ENCODE results near the gene TSPAN32. TPM values are rescaled to one million over a fixed set of nuclear protein-coding genes. Genes with fewer than 3 reads are reported as not detected.

TSPAN32 gene
- total RNA-seq, 2 experiments from 2014 or later, result 0.69 to 2.0 TPM

DNA sequence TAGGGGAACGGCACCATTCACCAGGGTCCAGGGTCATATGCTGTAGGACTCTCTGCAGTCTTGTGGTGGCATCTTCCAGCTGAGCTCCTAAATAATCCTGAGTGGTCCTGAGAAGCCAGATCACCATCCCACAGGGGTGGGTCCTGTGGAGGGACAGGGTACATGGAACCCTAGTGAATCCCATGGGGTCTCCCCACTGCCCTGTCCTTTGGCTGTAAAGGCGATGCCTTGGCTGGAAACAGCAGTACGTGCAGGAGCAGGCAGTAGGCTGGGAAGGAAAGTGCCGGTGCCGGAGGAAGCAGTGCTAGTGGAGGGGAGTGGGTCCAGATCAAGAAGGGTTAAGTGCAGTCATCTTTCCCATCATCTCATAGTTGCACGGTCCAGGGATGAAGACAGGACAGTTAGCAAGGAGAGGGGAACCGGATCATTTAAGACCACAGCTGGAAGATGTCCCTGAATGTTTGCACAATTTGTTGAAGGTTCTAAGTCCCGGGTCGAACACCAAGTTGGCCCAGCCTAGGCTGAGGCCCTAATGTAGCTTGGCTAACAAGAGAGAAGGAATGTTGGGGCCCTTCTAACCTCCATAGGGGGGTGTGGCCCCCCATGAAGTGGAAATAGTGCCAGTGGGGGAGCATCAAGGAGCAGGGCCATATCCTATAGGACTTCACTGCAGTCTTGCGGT, 18.1 kb downstream of the TSPAN32 start:
- Histone ChIP-seq H3K79me2 (ENCODE audit: insufficient read depth, low read depth, low read length) (no peaks in the 10 kb centered on the region), H4K20me1 (ENCODE audit: insufficient read depth, low read length) (no peaks in the 10 kb centered on the region), H3K36me3 (ENCODE audit: insufficient read depth, low read length) (no peaks in the 10 kb centered on the region), H3K9me3 (ENCODE audit: low read length) (no peaks in the 10 kb centered on the region), H3K9me2 (ENCODE audit: insufficient read depth, low read length) (no peaks in the 10 kb centered on the region), H3K27ac (ENCODE audit: low read depth, low read length, poor library complexity, severe bottlenecking) (no peak overlapping the region), H3K4me2 (ENCODE audit: low read length) (no peak overlapping the region), H3K4me1 (ENCODE audit: insufficient read depth, low read length, poor library complexity, severe bottlenecking) (no peaks in the 10 kb centered on the region), H3K4me3 (ENCODE audit: low read depth, low read length, poor library complexity, severe bottlenecking) (no peak overlapping the region), H2AFZ (ENCODE audit: low read length) (no peak overlapping the region)
- DNase-seq (ENCODE audit: low spot score), result no peak
- POLR2A ChIA-PET, result no interaction called here
- intact Hi-C loops (cut with micrococcal nuclease; ENCODE audit: unreplicated experiment), result no loop called here
- BruUV-seq (replicated peaks), result no TSS peak
- no peak for TF ChIP-seq CTCF (conservative IDR thresholded peaks at IDR 0.05; ENCODE audit: low read length)
- no peak for TF ChIP-seq EZH2phosphoT487 (IDR thresholded peaks at IDR 0.05; ENCODE audit: borderline replicate concordance, low read depth, low read length)
- CTCF ChIA-PET (ENCODE audit: unreplicated experiment), result interaction anchor here (0.5 to 0.6 kb wide), 2 partner anchors 71 to 111 kb away, joined by 3 to 8 read pairs; no protein-coding TSS in a partner anchor

DNA sequence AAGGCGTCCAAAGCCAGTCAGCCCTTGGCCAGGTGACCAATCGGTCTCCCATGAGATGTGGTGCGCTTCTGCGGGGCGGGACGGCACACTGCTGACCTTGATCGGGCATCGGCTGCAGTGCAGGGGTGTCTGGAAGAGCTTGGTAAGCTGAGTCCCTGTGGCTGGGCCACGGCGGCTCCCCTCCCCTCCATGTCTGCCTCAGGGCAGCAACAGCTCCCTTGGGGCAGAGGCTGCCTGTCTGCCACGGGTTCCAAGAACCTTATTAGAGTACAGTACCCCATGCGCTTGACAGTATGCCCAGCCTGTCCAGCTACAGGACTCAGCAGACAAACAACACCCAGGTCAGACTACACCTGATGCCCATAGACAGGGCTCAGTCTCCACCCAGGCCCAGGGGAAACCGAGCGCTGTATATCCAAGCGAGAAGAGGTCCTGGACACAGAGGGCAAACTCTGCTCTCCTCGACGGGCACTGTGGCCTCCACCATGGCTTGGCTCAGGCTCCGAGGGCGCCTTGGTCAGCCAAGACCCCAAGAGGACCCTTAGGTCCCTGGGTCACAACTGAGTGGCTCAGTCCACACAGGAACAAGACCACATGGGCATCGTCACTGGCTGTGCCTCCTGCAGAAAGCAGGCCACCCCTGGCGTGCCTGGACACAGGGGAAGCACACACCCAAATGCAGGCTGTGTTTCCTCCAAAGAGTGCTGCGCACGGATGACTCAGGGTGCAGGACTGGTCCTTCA, 18.9 kb downstream of the TSPAN32 start:
- no peaks in the 10 kb centered on the region for H3K79me2 ChIP-seq (ENCODE audit: insufficient read depth, low read depth, low read length)
- no peaks in the 10 kb centered on the region for H3K9me2 ChIP-seq (ENCODE audit: insufficient read depth, low read length)
- intact Hi-C loops (cut with micrococcal nuclease; ENCODE audit: unreplicated experiment), result no loop called here
- H3K4me2 ChIP-seq (ENCODE audit: low read length), result no peak overlapping the region
- H3K36me3 ChIP-seq (ENCODE audit: insufficient read depth, low read length), result no peaks in the 10 kb centered on the region
- BruUV-seq (replicated peaks), result no TSS peak
- H4K20me1 ChIP-seq (ENCODE audit: insufficient read depth, low read length), result no peaks in the 10 kb centered on the region
- ChIA-PET CTCF (ENCODE audit: unreplicated experiment) (no interaction called here), POLR2A (no interaction called here)
- no peak for TF ChIP-seq EZH2phosphoT487 (IDR thresholded peaks at IDR 0.05; ENCODE audit: borderline replicate concordance, low read depth, low read length)
- TF ChIP-seq CTCF (conservative IDR thresholded peaks at IDR 0.05; ENCODE audit: low read length), result no peak
- H3K4me3 ChIP-seq (ENCODE audit: low read depth, low read length, poor library complexity, severe bottlenecking), result no peak overlapping the region
- H2AFZ ChIP-seq (ENCODE audit: low read length), result no peak overlapping the region
- no peaks in the 10 kb centered on the region for H3K4me1 ChIP-seq (ENCODE audit: insufficient read depth, low read length, poor library complexity, severe bottlenecking)
- DNase-seq (ENCODE audit: low spot score), result no peak
- no peak overlapping the region for H3K27ac ChIP-seq (ENCODE audit: low read depth, low read length, poor library complexity, severe bottlenecking)
- H3K9me3 ChIP-seq (ENCODE audit: low read length), result no peaks in the 10 kb centered on the region

GRCh38 chr11:2321311-2321683, 19.5 kb downstream of the TSPAN32 start:
- Histone ChIP-seq H3K4me2 (ENCODE audit: low read length) (no peak overlapping the region), H3K4me3 (ENCODE audit: low read depth, low read length, poor library complexity, severe bottlenecking) (no peak overlapping the region), H3K27ac (ENCODE audit: low read depth, low read length, poor library complexity, severe bottlenecking) (no peak overlapping the region), H3K36me3 (ENCODE audit: insufficient read depth, low read length) (no peaks in the 10 kb centered on the region), H3K9me2 (ENCODE audit: insufficient read depth, low read length) (no peaks in the 10 kb centered on the region), H4K20me1 (ENCODE audit: insufficient read depth, low read length) (no peaks in the 10 kb centered on the region), H3K9me3 (ENCODE audit: low read length) (no peaks in the 10 kb centered on the region), H2AFZ (ENCODE audit: low read length) (no peak overlapping the region), H3K4me1 (ENCODE audit: insufficient read depth, low read length, poor library complexity, severe bottlenecking) (no peaks in the 10 kb centered on the region), H3K79me2 (ENCODE audit: insufficient read depth, low read depth, low read length) (no peaks in the 10 kb centered on the region)
- intact Hi-C loops (cut with micrococcal nuclease; ENCODE audit: unreplicated experiment), result no loop called here
- ChIA-PET CTCF (ENCODE audit: unreplicated experiment) (no interaction called here), POLR2A (no interaction called here)
- TF ChIP-seq CTCF (conservative IDR thresholded peaks at IDR 0.05; ENCODE audit: low read length) (no peak), EZH2phosphoT487 (IDR thresholded peaks at IDR 0.05; ENCODE audit: borderline replicate concordance, low read depth, low read length) (no peak)
- no peak for DNase-seq (ENCODE audit: low spot score)
- no TSS peak for BruUV-seq (replicated peaks)
